Breast epithelium (tissue), 3 donors: Measurements from ENCODE around the gene ZDHHC24.

Source experiments
- POLR2A ChIP-seq: fragments of 450-650 bp; IDR thresholded peaks from one replicate; pipeline ENCODE4 v1.6.1; 2016; ENCODE audit warnings: antibody characterized with exemption, mild to moderate bottlenecking, moderate library complexity
- POLR2AphosphoS5 ChIP-seq, 3 donors: sonication (generic); formaldehyde crosslinking; IDR thresholded peaks; one replicate each; pipeline ENCODE4 v1.6.1; 2017; ENCODE audit warnings: antibody characterized with exemption in 3 of 3
- TF ChIP-seq, protein P1 (sequence below), 3 donors: fragments of 450-650 bp; IDR thresholded peaks; one replicate each; pipeline ENCODE4 v1.5.1; 2016 to 2017; ENCODE audit warnings: antibody characterized with exemption in 3 of 3, mild to moderate bottlenecking in 3 of 3, moderate library complexity in 3 of 3

GRCh38 chr11:66580803-66581202, 35.0 kb upstream of the ZDHHC24 start:
- TF ChIP-seq, protein P1, sequence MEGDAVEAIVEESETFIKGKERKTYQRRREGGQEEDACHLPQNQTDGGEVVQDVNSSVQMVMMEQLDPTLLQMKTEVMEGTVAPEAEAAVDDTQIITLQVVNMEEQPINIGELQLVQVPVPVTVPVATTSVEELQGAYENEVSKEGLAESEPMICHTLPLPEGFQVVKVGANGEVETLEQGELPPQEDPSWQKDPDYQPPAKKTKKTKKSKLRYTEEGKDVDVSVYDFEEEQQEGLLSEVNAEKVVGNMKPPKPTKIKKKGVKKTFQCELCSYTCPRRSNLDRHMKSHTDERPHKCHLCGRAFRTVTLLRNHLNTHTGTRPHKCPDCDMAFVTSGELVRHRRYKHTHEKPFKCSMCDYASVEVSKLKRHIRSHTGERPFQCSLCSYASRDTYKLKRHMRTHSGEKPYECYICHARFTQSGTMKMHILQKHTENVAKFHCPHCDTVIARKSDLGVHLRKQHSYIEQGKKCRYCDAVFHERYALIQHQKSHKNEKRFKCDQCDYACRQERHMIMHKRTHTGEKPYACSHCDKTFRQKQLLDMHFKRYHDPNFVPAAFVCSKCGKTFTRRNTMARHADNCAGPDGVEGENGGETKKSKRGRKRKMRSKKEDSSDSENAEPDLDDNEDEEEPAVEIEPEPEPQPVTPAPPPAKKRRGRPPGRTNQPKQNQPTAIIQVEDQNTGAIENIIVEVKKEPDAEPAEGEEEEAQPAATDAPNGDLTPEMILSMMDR (IDR thresholded peaks at IDR 0.05), result no peak
- TF ChIP-seq POLR2A, result no peak
- TF ChIP-seq POLR2AphosphoS5 (IDR thresholded peaks at IDR 0.05), result no peak
